ENCODE measurements around the gene ZNF136.
A peak's percentile ranks its signal among the peaks of the same experiment; 100 is the strongest.

The ZNF136 gene

DNA sequence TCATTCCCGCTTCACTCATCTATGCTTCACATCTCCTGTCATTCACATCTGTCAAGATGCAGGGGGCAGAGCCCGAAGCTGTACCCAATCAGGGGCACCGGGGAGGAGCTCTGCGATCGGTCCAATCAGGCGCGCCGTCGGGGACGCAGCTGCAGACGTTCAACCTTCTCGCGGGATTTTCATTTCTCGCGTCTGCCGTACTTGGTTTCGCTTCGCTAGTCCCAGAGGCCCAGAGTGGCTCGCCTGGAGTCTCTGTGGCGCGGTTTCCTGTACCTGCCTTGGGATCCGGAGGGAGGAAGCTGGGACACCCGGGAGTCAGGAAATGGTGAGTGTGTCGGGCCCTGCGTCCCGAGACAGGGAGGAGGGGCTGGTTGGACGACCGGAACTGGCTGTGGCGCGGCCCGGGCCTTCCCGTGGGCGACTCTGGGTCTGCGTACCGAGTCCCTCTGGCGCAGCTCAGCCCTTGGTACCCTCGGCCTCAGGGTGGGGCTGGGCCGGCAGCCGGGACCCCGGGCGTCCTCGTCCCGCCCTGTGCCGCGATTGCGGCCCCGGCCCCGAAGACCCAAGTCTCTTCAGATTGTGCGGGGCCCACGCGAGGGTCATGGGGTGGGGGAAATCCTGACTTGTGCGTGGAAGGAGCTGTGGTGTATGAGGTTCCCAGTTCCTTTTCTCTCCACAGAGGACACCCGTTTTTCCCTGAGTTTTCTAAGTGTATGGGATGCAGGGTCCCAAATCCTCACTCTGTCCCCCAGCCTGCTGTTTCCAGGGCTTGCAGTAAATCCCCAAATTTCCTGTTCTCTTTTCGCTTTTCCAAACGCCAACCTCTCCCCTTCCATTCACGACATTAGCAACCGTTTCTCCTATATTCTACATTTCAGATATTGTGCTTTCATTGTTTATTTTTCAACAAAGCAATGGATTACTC, at the start of gene ZNF136:
Gene ZNF136 (plus strand): TSS at position 215 of the 925 bp plus-strand sequence. CDS start 108 bp downstream, at position 323.
- DNase-seq: peak; percentile 80

DNA sequence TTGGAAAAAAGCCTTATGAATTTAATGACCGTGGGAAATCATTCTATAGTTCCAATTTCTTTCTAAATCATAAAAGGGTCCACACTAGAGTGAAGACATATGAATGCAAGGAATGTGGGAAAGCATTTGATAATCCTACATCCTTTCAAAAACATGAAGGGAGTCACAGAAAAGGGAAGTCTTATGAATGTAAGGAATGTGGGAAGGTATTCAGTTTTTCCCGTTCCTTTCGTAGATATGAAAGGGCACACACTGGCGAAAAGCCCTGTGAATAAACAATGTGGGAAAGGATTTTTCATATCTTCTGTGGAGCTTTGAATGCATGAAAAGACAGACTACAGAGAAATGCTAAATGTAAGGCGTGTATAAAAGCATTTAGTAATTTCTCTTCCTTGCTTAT, 49.8 kb upstream of the ZNF136 start:
- no peak for DNase-seq

DNA sequence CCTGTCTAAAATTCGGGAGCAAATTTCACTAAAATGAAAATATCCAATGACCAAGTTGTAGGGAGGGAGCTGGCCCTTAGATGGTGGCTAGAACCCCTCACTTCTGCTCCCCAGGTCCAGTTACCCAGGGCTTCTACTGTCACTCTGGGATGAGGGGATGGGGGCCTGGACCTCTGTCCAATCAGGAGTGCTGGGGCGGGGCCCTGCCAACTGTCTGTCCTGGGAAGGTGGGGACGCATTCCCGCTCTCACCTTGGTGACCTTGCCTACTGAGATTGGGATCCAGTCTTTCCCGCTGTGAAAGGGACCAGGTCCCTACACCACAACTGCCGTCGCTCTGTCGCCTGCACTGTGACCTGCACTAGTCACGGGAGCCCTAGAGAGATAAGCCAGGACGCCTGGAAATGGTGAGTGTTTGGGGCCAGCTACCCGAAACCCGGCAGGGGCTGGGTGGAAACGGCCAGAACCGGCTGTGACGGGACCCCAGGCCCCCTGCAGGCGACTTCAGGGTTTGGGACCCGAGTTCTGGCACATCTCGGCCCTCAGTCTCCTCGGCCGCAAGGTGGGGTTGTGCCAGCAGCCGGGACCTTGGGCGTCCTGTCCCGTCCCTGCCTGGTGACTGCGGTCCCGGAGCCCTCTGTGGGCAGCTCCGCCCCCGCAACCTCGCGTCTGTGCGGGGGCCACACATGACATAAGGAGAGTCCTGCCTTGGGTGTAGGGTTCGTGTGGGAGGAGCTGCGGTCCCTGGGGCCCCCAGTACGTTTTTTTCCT, 45.5 kb upstream of the ZNF136 start:
- no peak for DNase-seq

DNA sequence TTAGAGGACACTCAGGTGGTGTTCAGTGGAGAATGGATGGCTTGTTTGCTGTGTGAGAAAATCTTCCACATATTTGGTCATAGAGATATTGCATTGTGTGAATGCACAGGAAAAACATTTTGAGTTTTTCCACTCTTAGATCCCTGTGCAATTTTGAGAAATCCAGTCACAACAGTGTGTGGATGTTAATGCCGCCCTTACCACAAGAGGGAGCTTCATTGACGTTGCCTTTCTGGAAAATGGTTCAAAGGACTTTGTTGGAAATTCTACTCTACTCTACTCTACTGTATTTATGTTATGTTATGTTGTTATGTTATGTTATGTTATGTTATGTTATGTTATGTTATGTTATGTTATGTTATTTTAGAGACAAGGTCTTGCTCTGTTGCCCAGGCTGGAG, 36.2 kb upstream of the ZNF136 start:
- no peak for DNase-seq

DNA sequence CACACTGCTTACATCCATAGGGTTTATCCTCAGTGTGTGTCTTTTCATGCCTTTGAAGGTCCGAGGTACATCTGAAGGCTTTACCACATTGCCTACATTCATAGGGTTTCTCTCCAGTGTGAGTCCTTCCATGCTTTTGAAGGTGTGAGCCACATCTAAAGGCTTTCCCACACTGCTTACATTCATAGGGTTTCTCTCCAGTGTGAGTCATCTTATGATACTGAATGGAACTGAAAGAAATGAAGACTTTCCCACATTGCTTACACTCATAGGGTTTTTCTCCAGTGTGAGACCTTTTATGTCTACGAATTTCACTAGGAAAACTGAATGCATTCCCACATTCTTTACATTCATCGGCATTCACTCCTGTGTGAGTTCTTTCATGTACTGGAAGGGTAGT, 29.8 kb upstream of the ZNF136 start:
- no peak for DNase-seq

DNA sequence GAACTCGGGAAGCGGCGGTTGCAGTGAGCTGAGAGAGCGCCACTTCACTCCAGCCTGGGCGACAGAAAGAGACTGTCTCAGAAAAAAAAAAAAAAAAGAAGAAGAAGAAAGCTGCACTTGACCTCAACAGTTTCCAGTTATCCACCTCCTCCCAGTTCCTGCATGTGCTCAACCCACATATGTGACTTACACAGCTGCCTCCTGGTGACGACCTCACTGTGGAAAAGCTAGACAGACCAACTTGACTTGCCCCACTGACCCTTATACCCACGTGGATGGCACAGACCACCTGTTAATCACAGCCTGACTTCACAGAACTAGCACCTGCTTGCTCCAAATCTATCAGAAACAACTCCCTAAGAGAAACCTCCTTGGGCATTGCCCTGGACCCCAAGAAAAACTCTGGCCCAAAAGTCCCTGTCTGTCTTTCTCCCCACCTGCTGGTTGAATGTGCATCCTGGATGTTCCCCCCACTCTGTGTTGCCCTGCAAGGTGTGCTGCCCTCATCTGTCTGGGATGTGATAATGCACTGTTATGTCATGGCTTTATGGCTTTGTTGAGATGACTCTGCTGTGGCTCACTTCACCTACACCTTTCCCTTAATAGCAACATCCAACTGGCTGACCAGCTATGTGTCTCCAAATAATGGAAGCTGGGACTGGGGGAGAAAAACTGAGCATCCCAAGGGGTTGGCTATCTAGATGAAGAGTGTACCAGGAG, 25.5 kb upstream of the ZNF136 start:
- no peak for DNase-seq

DNA sequence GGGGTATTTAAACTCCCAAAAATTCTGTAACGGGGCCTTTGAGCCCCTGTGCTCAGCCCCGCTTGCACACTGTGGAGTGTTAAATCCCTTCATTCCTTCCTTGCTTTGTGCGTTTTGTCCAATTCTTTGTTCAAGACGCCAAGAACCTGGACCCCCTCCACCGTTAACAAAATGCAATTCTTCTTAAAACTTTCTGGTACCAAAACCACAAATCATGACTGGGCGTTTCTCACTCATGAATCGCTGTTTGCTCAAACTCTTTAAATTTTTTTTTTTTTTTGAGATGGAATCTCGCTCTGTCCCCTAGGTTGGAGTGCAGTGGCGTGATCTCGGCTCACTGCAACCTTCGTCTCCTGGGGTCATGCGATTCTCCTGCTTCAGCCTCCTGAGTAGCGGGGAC, 23.6 kb upstream of the ZNF136 start:
- DNase-seq: no peak

DNA sequence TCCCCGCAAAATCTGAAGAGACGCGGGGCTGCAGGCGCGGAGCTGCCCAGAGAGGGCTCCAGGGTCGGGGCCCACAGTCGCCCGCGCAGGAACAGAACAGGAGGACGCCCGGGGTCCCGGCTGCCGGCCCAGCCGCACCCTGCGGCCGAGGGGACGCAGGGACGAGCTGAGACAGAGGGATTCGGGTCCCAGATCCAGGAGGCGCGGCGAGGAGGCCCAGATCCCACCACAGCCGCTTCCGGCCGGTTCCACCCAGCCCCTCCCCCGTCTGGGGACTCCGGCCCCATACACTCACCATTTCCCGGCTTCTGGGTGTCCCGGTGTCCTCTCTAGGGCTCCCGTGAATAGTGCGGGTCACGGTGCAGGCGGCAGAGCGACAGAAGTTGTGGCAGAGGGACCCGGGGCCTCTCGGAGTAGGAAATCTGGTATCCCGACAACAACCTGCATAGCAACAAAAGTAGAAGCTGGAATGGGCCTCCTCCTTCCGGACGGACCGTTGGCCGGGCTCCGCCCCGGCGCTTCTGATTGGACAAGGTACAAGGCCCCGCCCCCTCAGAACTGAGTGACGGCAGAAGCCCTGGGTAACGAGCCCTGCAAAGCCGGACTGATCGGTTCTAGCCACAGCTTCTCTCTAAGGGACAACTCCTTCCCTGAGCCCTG, 22.9 kb upstream of the ZNF136 start, which contains the start of gene ZNF20:
Gene ZNF20 (minus strand): TSS at position 466 of the 660 bp plus-strand sequence. CDS start 168 bp downstream, at position 298.
- peak; percentile 85 for DNase-seq

DNA sequence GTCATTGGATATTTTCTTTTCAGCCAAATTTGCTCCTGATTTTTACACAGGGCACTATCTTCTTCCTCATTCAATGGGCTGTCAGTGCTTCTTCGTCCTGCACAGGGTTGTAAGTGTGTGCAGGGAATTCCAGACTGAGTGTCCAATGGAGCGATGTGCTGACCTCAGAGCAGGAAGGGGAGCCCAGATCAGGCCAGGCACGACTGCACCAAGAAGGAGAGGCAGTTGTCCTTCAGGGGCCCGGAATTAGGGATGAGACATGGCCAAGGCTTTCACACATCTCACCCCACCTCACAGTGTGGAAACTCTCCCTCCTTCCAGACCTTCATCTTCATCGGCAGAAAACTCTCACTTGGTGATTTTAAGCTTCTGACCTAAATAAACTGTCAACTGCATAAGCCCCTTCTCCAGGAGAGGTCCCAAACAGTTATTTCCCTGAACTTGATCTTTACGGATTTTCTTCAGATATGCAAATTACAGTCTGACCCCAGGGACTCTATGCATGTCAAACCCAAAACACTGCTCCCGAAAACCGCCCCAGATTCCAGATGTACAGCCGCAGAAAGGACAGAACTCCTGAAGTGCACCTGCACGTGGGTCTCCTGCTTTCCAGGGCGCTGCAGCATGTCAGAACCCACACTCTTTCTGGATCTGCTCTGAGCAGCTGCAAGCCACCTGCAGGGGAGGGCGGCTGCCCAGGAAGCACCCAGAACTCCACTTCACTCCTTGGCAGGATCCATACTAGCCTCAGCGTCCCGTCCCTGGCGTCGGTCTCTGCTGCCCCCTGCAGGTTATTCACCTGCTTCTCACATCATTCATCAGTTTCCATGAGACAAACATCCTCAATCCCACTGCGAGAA, 22.1 kb upstream of the ZNF136 start:
- peak; percentile 45 for DNase-seq

DNA sequence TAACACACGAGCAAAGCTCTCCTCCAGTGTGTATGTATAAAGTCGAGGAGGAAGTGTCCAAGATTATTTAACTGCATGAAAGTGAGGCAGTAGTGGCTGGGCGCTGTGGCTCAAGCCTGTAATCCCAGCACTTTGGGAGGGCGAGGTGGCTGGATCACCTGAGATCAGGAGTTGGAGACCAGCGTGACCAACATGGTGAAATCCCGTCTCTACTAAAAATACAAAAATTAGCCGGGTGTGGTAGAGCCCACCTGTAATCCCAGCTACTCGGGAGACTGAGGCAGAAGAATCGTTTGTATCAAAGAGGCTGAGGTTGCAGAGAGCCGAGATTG, 21.5 kb upstream of the ZNF136 start:
- DNase-seq: no peak

DNA sequence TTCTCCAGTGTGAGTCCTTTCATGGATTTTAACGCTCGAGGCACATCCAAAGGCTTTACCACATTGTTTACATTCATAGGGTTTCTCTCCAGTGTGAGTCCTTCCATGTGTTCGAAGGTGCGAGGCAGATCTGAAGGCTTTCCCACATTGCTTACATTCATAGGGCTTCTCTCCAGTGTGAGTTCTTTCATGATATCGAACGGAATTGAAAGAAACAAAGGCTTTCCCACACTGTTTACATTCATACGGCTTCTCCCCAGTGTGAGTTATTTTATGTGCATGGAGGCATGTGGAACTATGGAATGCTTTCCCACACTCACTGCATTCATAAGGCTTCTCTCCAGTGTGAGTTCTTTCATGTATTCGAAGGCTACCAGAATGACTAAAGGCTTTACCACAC, 17.5 kb upstream of the ZNF136 start:
- no peak for DNase-seq

DNA sequence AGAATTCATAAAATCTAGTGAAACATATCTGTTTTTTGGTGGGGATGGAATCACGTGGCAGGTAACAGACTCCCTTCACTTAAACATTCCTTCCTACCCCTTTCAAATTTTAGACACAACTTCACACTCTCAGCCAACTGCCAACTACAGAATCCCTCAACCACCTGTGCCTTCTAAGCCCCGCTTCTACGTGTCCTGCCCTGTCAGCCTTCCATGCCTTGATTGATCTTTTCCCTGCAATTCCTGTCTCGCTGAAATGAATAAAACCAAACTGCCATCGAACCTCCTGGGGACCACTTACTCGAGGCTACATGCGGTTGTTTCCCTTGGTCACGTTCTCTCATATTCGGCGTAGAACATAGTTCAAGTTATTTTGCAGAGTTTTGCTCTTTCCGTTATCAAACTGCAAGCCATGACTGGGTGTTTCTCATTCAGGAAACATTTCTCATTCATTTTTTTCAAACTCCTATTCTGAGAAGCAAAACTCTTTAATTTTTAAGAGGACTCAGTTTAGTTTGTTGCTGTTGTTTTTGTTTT, 7.5 kb upstream of the ZNF136 start:
- no peak for DNase-seq

DNA sequence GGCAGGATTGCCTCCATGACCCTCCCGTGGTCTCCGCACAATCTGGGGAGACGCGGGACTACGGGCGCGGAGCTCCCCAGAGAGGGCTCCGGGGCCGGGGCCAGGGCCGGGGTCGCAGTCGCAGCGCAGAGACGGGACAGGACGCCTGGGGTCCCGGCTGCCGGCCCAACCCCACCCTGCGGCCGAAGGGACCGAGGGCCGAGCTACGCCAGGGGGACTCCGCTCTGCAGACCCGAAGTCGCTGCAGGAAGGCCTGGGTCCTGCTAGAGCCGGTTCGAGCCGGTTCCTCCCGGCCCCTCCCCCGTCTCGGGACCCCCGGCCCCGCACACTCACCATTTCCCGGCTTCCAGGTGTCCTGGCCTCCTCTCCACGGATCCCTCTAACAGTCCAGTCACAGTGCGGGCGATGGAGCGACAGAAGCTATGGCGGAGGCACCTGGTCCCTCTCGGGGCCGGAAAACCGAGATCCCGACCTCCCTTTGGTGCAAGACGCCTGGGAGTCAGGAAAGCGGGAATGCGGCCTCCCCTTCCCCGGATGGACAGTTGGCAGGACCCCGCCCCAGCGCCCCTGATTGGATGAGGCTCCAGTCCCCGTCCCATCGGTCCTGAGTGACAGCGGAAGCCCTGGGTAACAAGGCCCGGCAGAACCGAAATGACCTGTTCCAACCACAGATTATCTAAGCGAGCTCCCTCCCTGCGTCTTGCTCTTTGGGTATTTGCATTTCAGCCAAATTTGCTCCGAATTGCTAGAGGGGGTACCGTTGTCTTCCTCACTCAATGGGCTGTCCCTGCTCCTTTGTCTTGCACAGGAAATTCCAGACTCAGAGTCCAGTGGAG, 6.5 kb upstream of the ZNF136 start, which contains the start of gene ZNF625:
Gene ZNF625 (minus strand): TSS at position 512 of the 836 bp plus-strand sequence. CDS start 176 bp downstream, at position 336.
- DNase-seq: no peak

DNA sequence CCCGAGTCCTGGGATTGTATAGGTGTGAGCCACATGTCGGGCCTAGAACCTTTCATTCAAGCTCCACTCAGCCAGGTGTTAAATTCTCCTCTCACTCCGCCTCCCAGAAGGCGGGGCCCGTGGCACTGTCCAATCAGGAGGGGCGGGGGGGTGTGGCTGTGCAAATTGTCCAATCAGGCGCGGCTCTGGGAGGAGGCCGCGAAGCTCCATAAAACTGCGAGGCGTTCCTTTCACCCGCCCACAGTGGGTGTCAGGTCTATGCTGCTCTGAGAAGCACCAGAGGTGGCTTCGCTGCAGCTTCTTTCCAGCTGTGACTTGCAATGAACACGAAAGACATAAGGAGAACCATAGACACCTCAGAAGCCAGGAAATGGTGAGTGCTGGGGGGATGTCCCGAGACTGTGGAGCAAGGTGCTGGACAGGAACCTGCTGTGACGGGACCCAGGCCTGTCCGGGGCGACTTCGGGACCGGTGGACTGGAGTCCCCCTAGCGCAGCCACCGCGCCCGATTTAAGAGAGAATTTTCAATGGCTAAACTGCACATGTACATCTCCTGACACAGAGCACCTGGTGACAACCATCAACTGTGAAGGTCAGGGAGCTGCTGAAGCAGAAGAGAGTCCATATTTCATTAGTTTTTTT, 3.0 kb upstream of the ZNF136 start:
- DNase-seq: no peak

DNA sequence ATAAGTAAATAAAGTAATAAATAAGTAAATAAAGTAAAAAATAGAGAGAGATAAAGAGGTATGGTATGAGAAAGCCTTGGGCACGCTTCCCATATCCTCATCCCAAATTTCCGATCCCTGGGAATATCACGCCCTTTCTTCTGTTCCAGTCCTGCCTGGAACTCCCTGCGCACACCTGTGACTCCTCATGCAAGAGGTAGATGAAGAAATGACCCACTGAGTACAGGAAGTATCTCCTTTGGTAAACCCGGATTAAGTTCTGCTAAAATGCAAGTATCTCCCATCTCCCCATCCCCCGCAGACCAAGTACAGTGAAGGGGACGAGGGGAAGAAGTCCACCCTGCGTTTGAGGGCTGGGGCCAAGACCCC, 399 bp upstream of the ZNF136 start:
- DNase-seq: no peak

DNA sequence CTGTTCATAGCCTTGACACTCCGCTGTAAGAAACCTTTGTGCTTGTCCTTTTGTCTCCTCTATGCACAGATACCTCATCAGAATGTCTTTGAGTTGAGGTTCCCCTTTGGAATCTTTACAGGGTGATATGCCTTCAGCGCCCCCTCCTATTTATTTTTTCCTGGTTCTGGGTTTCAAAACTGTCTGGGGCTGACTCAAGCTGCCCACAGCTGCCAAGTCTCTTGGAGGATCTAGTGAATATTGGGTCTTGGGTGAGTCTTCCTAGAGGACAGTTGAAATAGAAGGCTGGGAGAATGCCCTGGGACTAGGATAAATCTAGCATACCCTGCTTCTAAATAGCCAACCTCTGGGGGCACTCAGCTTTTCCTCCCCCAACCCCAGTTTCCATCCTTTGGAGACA, 930 bp downstream of the ZNF136 start:
- no peak for DNase-seq

DNA sequence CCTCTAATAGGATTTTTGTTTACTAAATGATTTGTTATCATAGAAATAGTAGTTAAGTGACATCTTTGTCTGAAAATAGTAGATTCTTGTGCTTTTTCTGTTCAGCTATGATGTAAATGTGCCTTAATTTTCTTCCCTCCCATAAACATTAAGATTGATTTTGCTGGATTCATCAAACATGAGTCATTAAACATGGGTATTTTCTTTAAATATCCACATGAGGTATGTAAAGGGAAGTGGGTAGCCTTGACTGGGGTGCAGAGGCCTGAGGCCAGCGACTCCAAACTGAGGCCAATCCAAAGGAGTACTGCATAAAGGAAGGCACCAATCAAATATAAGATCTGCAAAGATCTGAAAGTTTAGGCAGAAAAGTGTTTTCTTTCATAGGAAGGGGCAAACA, 3.7 kb downstream of the ZNF136 start:
- DNase-seq: no peak

DNA sequence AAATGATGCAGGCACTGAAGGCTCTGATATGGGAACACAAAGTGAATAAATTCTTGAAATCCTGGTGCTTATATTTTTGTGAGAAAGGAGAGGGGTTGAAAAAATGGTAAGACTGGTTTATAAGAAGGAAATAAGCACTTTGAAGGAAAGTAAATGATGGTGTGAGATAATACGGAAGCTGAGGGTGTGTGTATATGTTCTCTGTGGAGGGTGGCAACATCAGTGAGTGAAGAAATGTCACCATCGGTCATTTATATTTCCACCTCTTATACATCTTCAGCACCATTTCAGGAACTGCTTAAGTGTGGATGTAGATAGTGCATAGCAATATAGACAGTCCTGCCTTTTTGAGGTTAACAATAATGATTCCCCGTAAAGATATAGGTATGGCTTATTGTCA, 17.5 kb downstream of the ZNF136 start:
- DNase-seq: no peak

DNA sequence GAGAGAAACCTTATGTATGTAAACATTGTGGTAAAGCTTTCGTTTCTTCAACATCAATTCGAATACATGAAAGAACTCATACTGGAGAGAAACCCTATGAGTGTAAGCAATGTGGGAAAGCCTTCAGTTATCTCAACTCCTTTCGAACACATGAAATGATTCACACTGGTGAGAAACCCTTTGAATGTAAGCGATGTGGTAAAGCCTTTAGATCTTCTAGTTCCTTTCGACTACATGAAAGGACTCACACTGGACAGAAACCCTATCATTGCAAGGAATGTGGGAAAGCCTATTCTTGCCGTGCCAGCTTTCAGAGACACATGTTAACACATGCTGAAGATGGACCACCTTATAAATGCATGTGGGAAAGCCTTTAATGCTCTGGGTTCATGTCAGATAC, 24.7 kb downstream of the ZNF136 start:
- no peak for DNase-seq

Data from NK-92 treated with Interleukin-12 subunit alpha and Interleukin-12 subunit beta, amount 100 ng/mL, for 24 hours (cell line).